ENCODE measurements around the gene PRDM15. TPM values are rescaled to one million over a fixed set of nuclear protein-coding genes. Genes with fewer than 3 reads are reported as not detected.

The PRDM15 gene
- total RNA-seq, 1 experiment from 2014 or later: 5.7 TPM

- no TSS peak for BruUV-seq (replicated peaks)
- H3K27me3 Mint-ChIP-seq (ENCODE audit: insufficient read depth, unreplicated experiment): no peaks in the 10 kb centered on the region
- H3K27ac Mint-ChIP-seq (ENCODE audit: low read depth, unreplicated experiment): no peak overlapping the region
- TF ChIP-seq CTCF (IDR thresholded peaks at IDR 0.05; ENCODE audit: unreplicated experiment): no peak
- no peak overlapping the region for H3K4me3 Mint-ChIP-seq (ENCODE audit: unreplicated experiment)
- no peaks in the 10 kb centered on the region for H3K4me1 Mint-ChIP-seq (ENCODE audit: insufficient read depth, unreplicated experiment)
- H3K9me3 Mint-ChIP-seq (ENCODE audit: unreplicated experiment): no peaks in the 10 kb centered on the region
- intact Hi-C loops (cut with micrococcal nuclease): no loop called here
- no peak for DNase-seq (ENCODE audit: unreplicated experiment)
- POLR2A ChIA-PET: interaction anchor here (0.6 to 0.8 kb wide), 4 partner anchors 18 to 111 kb away, joined by 3 read pairs; no protein-coding TSS in a partner anchor
- peaks cover 66% of the 10 kb centered on the region for H3K36me3 Mint-ChIP-seq (ENCODE audit: insufficient read depth, unreplicated experiment)
- CTCF ChIA-PET: interaction anchor here (0.7 kb wide), 1 partner anchor 159 kb away, joined by 3 read pairs; no protein-coding TSS in a partner anchor
Observed at GRCh38 chr21:41898998-41899397, 19.9 kb upstream of the PRDM15 start.

- Mint-ChIP-seq H3K36me3 (ENCODE audit: insufficient read depth, unreplicated experiment) (peaks cover 60% of the 10 kb centered on the region), H3K4me1 (ENCODE audit: insufficient read depth, unreplicated experiment) (no peaks in the 10 kb centered on the region), H3K27me3 (ENCODE audit: insufficient read depth, unreplicated experiment) (no peaks in the 10 kb centered on the region), H3K9me3 (ENCODE audit: unreplicated experiment) (no peaks in the 10 kb centered on the region), H3K4me3 (ENCODE audit: unreplicated experiment) (no peak overlapping the region), H3K27ac (ENCODE audit: low read depth, unreplicated experiment) (no peak overlapping the region)
- POLR2A ChIA-PET: no interaction called here
- BruUV-seq (replicated peaks): no TSS peak
- CTCF ChIA-PET: no interaction called here
- no peak for TF ChIP-seq CTCF (IDR thresholded peaks at IDR 0.05; ENCODE audit: unreplicated experiment)
- DNase-seq (ENCODE audit: unreplicated experiment): no peak
- intact Hi-C loops (cut with micrococcal nuclease): no loop called here
Observed at GRCh38 chr21:41897700-41898099, 18.6 kb upstream of the PRDM15 start.

DNA sequence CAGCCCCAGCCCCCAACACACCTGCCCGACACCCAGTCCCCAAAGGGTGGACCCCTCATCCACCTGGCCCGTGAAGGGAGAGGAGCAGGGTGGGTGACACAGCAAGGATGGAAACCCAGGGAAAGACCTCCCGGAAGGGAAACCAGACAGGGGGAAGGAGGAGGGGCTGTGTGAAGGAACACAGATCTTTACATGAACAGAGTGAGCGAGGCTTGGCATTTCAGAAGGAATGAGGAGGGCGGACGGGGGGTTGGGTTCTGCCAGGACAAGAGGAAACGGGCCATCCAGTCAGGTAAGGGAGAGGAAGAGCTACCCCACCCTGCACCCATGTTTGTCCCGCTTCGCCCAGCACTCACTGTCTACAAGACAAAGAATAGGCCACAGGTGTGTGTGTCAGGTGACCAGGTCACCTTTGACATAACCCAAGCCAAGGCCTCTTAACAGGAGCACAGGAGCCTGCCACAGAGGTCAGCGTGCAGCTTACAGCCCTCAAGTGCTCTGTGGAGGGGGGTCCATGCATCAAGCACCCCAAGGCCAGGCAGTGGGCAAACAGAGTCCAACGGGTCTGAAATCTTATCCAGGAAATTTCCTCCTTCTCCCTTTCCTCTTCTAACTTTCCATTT is 18.0 kb upstream of the PRDM15 start:
- peaks cover 55% of the 10 kb centered on the region for H3K36me3 Mint-ChIP-seq (ENCODE audit: insufficient read depth, unreplicated experiment)
- CTCF ChIA-PET: no interaction called here
- H3K4me3 Mint-ChIP-seq (ENCODE audit: unreplicated experiment): no peak overlapping the region
- H3K27me3 Mint-ChIP-seq (ENCODE audit: insufficient read depth, unreplicated experiment): no peaks in the 10 kb centered on the region
- POLR2A ChIA-PET: no interaction called here
- no peaks in the 10 kb centered on the region for H3K4me1 Mint-ChIP-seq (ENCODE audit: insufficient read depth, unreplicated experiment)
- no peaks in the 10 kb centered on the region for H3K9me3 Mint-ChIP-seq (ENCODE audit: unreplicated experiment)
- no peak overlapping the region for H3K27ac Mint-ChIP-seq (ENCODE audit: low read depth, unreplicated experiment)
- no peak for DNase-seq (ENCODE audit: unreplicated experiment)
- no peak for TF ChIP-seq CTCF (IDR thresholded peaks at IDR 0.05; ENCODE audit: unreplicated experiment)
- intact Hi-C loops (cut with micrococcal nuclease): no loop called here
- BruUV-seq (replicated peaks): no TSS peak

GRCh38 chr21:41895643-41896493 is 16.7 kb upstream of the PRDM15 start:
- POLR2A ChIA-PET: no interaction called here
- Mint-ChIP-seq H3K36me3 (ENCODE audit: insufficient read depth, unreplicated experiment) (peaks cover 45% of the 10 kb centered on the region), H3K9me3 (ENCODE audit: unreplicated experiment) (no peaks in the 10 kb centered on the region), H3K27ac (ENCODE audit: low read depth, unreplicated experiment) (no peak overlapping the region), H3K4me3 (ENCODE audit: unreplicated experiment) (no peak overlapping the region), H3K27me3 (ENCODE audit: insufficient read depth, unreplicated experiment) (no peaks in the 10 kb centered on the region), H3K4me1 (ENCODE audit: insufficient read depth, unreplicated experiment) (no peaks in the 10 kb centered on the region)
- no peak for DNase-seq (ENCODE audit: unreplicated experiment)
- intact Hi-C loops (cut with micrococcal nuclease): no loop called here
- CTCF ChIA-PET: interaction anchor here (0.6 kb wide), 1 partner anchor 220 kb away, joined by 4 read pairs; no protein-coding TSS in a partner anchor
- BruUV-seq (replicated peaks): no TSS peak
- no peak for TF ChIP-seq CTCF (IDR thresholded peaks at IDR 0.05; ENCODE audit: unreplicated experiment)

Measured in MCF 10A (cell line).